Loucy (cell line): Measurements from ENCODE around the gene KDM4F.

Experiments used
- H2AFZ ChIP-seq: fragments of 200-600 bp; sonication (generic); 2 replicates; pipeline ENCODE4 v1.6.0; 2016; ENCODE audit warnings: antibody characterized with exemption, mild to moderate bottlenecking, low read length, moderate library complexity
- H3F3A ChIP-seq: fragments of 200-600 bp; 2 replicates; pipeline ENCODE4 v1.6.0; 2016; ENCODE audit warnings: antibody characterized with exemption, low read depth, mild to moderate bottlenecking
- H3K27me3 ChIP-seq: fragments of 200-600 bp; sonication (generic); 2 replicates; pipeline ENCODE4 v1.6.1; 2014; ENCODE audit warnings: low read length, mild to moderate bottlenecking; ENCODE audit not compliant: insufficient read depth, poor library complexity, severe bottlenecking
- H3K36me3 ChIP-seq: fragments of 200-600 bp; sonication (generic); 2 replicates; pipeline ENCODE4 v1.6.1; 2016; ENCODE audit warnings: low read length; ENCODE audit not compliant: insufficient read depth
- H3K4me1 ChIP-seq: fragments of 200-600 bp; sonication (generic); 2 replicates; pipeline ENCODE4 v1.5.1; 2014; ENCODE audit warnings: low read length, mild to moderate bottlenecking; ENCODE audit not compliant: insufficient read depth, poor library complexity, severe bottlenecking
- H3K4me2 ChIP-seq: fragments of 200-600 bp; sonication (generic); 2 replicates; pipeline ENCODE4 v1.6.0; 2014; ENCODE audit warnings: antibody characterized with exemption, low read length, low read depth, mild to moderate bottlenecking; ENCODE audit not compliant: poor library complexity, severe bottlenecking
- H3K4me3 ChIP-seq: fragments of 200-600 bp; sonication (generic); 2 replicates; pipeline ENCODE4 v1.5.1; 2014; ENCODE audit warnings: low read length, mild to moderate bottlenecking, mixed read lengths; ENCODE audit not compliant: poor library complexity, severe bottlenecking
- H3K79me2 ChIP-seq: fragments of 200-600 bp; sonication (generic); 2 replicates; pipeline ENCODE4 v1.6.1; 2014; ENCODE audit warnings: low read length; ENCODE audit not compliant: insufficient read depth
- H3K9ac ChIP-seq: fragments of 200-600 bp; sonication (generic); 2 replicates; pipeline ENCODE4 v1.6.0; 2014; ENCODE audit warnings: mild to moderate bottlenecking, low read depth, low read length, moderate library complexity; ENCODE audit not compliant: poor library complexity, severe bottlenecking
- H3K9me2 ChIP-seq: fragments of 200-600 bp; sonication (generic); replicated peaks from 2 replicates; pipeline ENCODE4 v1.6.1; 2016; ENCODE audit warnings: low read depth, low read length, mixed read lengths
- H3K9me3 ChIP-seq: fragments of 200-600 bp; sonication (generic); 2 replicates; pipeline ENCODE4 v1.6.1; 2014; ENCODE audit warnings: mild to moderate bottlenecking, antibody characterized with exemption, low read length, low read depth; ENCODE audit not compliant: insufficient read depth
- H4K20me1 ChIP-seq: fragments of 200-600 bp; sonication (generic); 2 replicates; pipeline ENCODE4 v1.6.0; 2014; ENCODE audit warnings: antibody characterized with exemption, low read length, mild to moderate bottlenecking; ENCODE audit not compliant: insufficient read depth, poor library complexity, severe bottlenecking
- CTCF ChIP-seq: fragments of 200-600 bp; sonication (generic); conservative IDR thresholded peaks from 2 replicates; pipeline ENCODE4 v1.5.1; 2014; ENCODE audit warnings: mild to moderate bottlenecking, antibody characterized with exemption, low read length
- EZH2phosphoT487 ChIP-seq: fragments of 200-600 bp; IDR thresholded peaks from 2 replicates; pipeline ENCODE4 v1.6.1; 2018; ENCODE audit warnings: antibody characterized with exemption, mild to moderate bottlenecking, moderate library complexity, borderline replicate concordance

Gene KDM4F

GRCh38 chr11:95065336-95065735 lies 16.1 kb downstream of the KDM4F start:
- H4K20me1 ChIP-seq = peaks cover 10% of the 10 kb centered on the region
- H3K36me3 ChIP-seq = no peaks in the 10 kb centered on the region
- peaks cover 16% of the 10 kb centered on the region for H3K4me1 ChIP-seq
- H3F3A ChIP-seq = no peaks in the 10 kb centered on the region
- peaks cover 6% of the 10 kb centered on the region for H3K27me3 ChIP-seq
- no peaks in the 10 kb centered on the region for H3K9me3 ChIP-seq
- no peak overlapping the region for H3K4me3 ChIP-seq
- no peak overlapping the region for H3K9ac ChIP-seq
- H3K4me2 ChIP-seq = no peak overlapping the region
- TF ChIP-seq EZH2phosphoT487 (no peak), CTCF (no peak)
- peaks cover 35% of the 10 kb centered on the region for H3K79me2 ChIP-seq
- no peaks in the 10 kb centered on the region for H3K9me2 ChIP-seq
- no peak overlapping the region for H2AFZ ChIP-seq

- Histone ChIP-seq H3K79me2 (peaks cover 47% of the 10 kb centered on the region), H2AFZ (peak within 1 kb of the TSS; percentile 86), H3K4me1 (peaks cover 29% of the 10 kb centered on the region), H3K27me3 (no peaks in the 10 kb centered on the region), H3F3A (no peaks in the 10 kb centered on the region), H3K9me2 (no peaks in the 10 kb centered on the region), H3K9ac (peak within 1 kb of the TSS; percentile 91), H3K36me3 (no peaks in the 10 kb centered on the region), H3K9me3 (no peaks in the 10 kb centered on the region), H3K4me3 (peak within 1 kb of the TSS; percentile 95), H3K4me2 (peak within 1 kb of the TSS; percentile 78), H4K20me1 (peaks cover 15% of the 10 kb centered on the region)
- TF ChIP-seq EZH2phosphoT487 (no peak), CTCF (no peak)
Measured at GRCh38 chr11:95066716-95067038, 17.5 kb downstream of the KDM4F start, which contains the start of gene SRSF8. Gene SRSF8 (plus strand): TSS chr11:95066919. CDS start chr11:95067227, 308 bp downstream.

- Histone ChIP-seq H3K4me3 (peak overlapping the region; percentile 95), H4K20me1 (peaks cover 15% of the 10 kb centered on the region), H3F3A (no peaks in the 10 kb centered on the region), H3K9me3 (no peaks in the 10 kb centered on the region), H2AFZ (peak overlapping the region; percentile 86), H3K79me2 (peaks cover 47% of the 10 kb centered on the region), H3K9ac (peak overlapping the region; percentile 91), H3K4me2 (peak overlapping the region; percentile 78), H3K4me1 (peaks cover 29% of the 10 kb centered on the region), H3K36me3 (no peaks in the 10 kb centered on the region), H3K9me2 (no peaks in the 10 kb centered on the region), H3K27me3 (no peaks in the 10 kb centered on the region)
- TF ChIP-seq CTCF (peak; percentile 45; the same call in 1 of the 2 replicates), EZH2phosphoT487 (no peak)
Measured at GRCh38 chr11:95067039-95067840, 18.0 kb downstream of the KDM4F start.
